Subcutaneous adipose tissue (tissue), 4 donors: Measurements from ENCODE around the gene CAMTA1. TPM values are rescaled to one million over a fixed set of nuclear protein-coding genes. Genes with fewer than 3 reads are reported as not detected.

ENCODE experiments used
- CTCF ChIP-seq: fragments of 450-650 bp; IDR thresholded peaks from one replicate; pipeline ENCODE4 v1.5.1; 2016; ENCODE audit warnings: low read depth, mild to moderate bottlenecking, control low read depth, antibody characterized with exemption, moderate library complexity
- total RNA-seq, 4 donors: library from RNA; depleted of rRNA; stranded (reverse); fragments of >200 nt; gene quantifications; one replicate each; pipeline ENCODE4 v1.1.0, GENCODE V29; 2016

Gene CAMTA1
- total RNA-seq, 4 donors from 2014 or later = 58.6 to 82.5 (median 78.0) TPM

GRCh38 chr1:6907201-6907600, 121.9 kb downstream of the CAMTA1 start:
- TF ChIP-seq CTCF = no peak

DNA sequence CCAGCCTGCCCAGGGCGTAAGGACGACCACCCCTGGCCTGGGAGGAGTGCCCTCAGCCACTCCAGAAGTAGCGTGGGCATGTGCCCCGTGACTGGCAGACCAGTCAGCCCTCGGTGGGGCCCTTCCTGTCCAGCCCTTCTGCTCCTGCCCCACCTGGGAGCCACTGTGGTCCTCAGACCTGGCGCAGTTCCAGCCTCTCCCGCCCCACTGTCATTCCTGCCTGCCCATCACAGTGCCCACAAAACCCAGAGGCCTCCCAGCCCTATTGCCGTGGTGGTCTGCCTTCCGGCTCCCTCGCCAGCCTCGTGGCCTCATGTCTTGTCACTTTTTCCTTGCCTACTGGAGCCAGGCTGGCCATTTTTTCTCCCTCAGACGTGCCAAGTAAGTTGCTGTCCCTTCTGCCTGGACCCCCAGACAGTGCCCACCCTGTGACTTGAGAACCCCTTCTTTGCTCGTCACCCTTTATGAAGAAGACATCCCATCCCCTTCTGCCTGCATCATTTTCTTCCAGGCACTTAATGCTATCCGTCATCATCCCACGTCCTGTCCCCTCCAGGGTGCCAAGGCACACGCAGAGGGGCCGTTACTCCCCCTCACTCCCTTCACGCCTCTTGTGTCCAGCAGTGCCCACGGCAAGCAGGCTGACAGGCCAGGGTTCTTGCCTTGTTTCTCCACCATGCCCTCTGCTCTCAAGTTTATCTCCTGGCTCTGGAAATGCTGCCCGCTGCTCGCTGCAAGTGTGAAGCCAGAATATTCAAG, 122.6 kb downstream of the CAMTA1 start:
- TF ChIP-seq CTCF = no peak

DNA sequence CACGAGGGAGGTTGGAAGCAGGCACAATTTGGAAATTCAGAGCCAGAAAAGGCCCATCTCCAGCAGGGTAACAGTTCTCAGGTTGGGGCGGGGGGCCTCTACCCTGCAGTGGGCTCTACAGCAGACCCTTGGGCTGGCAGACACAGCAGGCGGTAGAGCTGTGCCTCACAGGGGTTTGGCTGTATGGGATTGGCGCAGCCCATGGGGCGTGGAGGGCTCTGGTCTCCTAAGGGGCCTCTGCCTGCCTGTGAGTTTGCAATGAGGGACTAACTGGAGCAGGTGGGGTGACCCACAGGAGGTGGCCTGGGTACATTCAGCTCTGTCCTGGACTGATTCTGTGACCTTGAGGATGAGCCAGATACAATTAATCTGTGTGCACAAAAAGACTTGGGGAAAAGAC, 124.1 kb downstream of the CAMTA1 start:
- TF ChIP-seq CTCF = no peak

DNA sequence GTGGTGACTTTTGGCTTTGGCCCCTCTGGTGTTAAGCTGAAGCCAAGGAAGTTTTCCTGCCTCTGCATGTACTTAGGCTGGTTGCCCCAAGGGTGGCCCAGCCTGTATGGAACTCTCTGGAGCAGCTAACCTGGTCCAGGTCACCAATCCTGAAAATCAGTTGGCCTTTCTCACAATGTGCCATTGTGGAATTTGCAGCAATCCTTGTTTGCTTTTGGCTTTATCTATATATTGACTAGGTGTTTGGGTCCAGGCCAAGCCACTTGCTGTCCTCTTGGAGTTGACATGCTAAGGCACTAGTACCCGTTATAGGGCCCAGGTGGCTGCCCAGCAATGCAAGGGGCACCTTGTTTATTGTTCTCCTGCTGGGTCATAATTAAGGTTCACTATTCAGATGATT, 124.6 kb downstream of the CAMTA1 start:
- no peak for TF ChIP-seq CTCF

GRCh38 chr1:6911021-6911941, 126.0 kb downstream of the CAMTA1 start:
- TF ChIP-seq CTCF = no peak

- no peak for TF ChIP-seq CTCF
Observed at GRCh38 chr1:6911974-6912373, 126.7 kb downstream of the CAMTA1 start.

GRCh38 chr1:6912518-6912917, 127.3 kb downstream of the CAMTA1 start:
- no peak for TF ChIP-seq CTCF
